Measurements from ENCODE around the gene GFY.

GRCh38 chr19:49450405-49450804, 25.2 kb downstream of the GFY start:
- no peak for TF ChIP-seq TAF1 (IDR thresholded peaks at IDR 0.05; ENCODE audit: low read depth, low read length)
- TF ChIP-seq POU2F2 (IDR thresholded peaks at IDR 0.05; ENCODE audit: low read depth, low read length) = no peak
